ENCODE measurements around the gene NUDT2.

DNA sequence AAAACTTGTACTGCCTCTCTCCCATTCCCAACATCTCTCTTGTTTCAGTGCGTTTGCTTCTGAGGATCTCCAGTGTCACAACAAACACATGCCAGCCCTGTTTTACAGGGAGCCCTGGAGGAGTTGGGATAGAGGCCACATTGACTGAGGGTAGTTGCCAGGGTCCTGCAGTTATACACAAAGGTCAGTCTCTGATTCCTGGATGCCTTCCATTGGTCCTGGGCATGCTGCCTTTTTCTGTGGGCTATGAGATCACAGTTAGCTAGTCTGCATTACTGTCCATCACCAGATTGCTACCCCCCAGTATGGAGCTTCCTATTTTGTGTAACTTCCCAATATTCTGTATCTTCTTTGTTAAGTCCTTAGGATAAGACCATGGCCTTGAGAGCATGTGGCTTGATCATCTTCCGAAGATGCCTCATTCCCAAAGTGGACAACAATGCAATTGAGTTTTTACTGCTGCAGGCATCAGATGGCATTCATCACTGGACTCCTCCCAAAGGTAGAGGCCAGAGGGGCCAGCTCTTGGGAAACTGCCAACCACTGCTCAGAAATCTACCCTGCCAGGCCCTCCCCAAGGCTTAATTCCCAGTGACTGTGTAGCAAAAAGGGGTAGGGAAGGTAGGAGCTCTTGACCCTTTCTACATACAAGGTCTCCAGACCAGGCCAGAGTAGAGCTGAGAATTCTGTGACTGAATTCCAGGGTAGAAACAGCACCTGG is 9.5 kb downstream of the NUDT2 start:
- TF ChIP-seq POLR2AphosphoS5 (IDR thresholded peaks at IDR 0.05; ENCODE audit: low read depth, low read length) (no peak), SMC3 (IDR thresholded peaks at IDR 0.05; ENCODE audit: low read depth, low read length) (no peak), ELF1 (IDR thresholded peaks at IDR 0.05) (no peak), JUND (IDR thresholded peaks at IDR 0.05) (no peak), USF2 (IDR thresholded peaks at IDR 0.05; ENCODE audit: borderline replicate concordance, low read depth, low read length) (no peak), FOXM1 (IDR thresholded peaks at IDR 0.05; ENCODE audit: low read depth) (no peak), YY1 (IDR thresholded peaks at IDR 0.05; ENCODE audit: low read depth) (no peak), EP300 (IDR thresholded peaks at IDR 0.05; ENCODE audit: borderline replicate concordance in 1 of 2, low read depth in 1 of 2, low read length in 1 of 2) (no peak), EZH2phosphoT487 (IDR thresholded peaks at IDR 0.05; ENCODE audit: borderline replicate concordance, low read depth) (no peak), RFX5 (IDR thresholded peaks at IDR 0.05; ENCODE audit: low read length) (no peak)
- TF ChIP-seq, protein P1, sequence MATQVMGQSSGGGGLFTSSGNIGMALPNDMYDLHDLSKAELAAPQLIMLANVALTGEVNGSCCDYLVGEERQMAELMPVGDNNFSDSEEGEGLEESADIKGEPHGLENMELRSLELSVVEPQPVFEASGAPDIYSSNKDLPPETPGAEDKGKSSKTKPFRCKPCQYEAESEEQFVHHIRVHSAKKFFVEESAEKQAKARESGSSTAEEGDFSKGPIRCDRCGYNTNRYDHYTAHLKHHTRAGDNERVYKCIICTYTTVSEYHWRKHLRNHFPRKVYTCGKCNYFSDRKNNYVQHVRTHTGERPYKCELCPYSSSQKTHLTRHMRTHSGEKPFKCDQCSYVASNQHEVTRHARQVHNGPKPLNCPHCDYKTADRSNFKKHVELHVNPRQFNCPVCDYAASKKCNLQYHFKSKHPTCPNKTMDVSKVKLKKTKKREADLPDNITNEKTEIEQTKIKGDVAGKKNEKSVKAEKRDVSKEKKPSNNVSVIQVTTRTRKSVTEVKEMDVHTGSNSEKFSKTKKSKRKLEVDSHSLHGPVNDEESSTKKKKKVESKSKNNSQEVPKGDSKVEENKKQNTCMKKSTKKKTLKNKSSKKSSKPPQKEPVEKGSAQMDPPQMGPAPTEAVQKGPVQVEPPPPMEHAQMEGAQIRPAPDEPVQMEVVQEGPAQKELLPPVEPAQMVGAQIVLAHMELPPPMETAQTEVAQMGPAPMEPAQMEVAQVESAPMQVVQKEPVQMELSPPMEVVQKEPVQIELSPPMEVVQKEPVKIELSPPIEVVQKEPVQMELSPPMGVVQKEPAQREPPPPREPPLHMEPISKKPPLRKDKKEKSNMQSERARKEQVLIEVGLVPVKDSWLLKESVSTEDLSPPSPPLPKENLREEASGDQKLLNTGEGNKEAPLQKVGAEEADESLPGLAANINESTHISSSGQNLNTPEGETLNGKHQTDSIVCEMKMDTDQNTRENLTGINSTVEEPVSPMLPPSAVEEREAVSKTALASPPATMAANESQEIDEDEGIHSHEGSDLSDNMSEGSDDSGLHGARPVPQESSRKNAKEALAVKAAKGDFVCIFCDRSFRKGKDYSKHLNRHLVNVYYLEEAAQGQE (IDR thresholded peaks at IDR 0.05; ENCODE audit: low read depth, low read length), result no peak
- TF ChIP-seq, protein P2, sequence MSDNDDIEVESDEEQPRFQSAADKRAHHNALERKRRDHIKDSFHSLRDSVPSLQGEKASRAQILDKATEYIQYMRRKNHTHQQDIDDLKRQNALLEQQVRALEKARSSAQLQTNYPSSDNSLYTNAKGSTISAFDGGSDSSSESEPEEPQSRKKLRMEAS (IDR thresholded peaks at IDR 0.05; ENCODE audit: low read depth), result no peak
- TF ChIP-seq, protein P3, sequence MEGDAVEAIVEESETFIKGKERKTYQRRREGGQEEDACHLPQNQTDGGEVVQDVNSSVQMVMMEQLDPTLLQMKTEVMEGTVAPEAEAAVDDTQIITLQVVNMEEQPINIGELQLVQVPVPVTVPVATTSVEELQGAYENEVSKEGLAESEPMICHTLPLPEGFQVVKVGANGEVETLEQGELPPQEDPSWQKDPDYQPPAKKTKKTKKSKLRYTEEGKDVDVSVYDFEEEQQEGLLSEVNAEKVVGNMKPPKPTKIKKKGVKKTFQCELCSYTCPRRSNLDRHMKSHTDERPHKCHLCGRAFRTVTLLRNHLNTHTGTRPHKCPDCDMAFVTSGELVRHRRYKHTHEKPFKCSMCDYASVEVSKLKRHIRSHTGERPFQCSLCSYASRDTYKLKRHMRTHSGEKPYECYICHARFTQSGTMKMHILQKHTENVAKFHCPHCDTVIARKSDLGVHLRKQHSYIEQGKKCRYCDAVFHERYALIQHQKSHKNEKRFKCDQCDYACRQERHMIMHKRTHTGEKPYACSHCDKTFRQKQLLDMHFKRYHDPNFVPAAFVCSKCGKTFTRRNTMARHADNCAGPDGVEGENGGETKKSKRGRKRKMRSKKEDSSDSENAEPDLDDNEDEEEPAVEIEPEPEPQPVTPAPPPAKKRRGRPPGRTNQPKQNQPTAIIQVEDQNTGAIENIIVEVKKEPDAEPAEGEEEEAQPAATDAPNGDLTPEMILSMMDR (IDR thresholded peaks at IDR 0.05), result no peak
